GM21390 (cell line): ENCODE results near the gene RASSF7.

ENCODE experiments used
- ATAC-seq: cut with Tn5 transposase; IDR thresholded peaks from one replicate; pipeline ENCODE4 v1.9.1; 2021; ENCODE audit not compliant: unreplicated experiment

The RASSF7 gene

DNA sequence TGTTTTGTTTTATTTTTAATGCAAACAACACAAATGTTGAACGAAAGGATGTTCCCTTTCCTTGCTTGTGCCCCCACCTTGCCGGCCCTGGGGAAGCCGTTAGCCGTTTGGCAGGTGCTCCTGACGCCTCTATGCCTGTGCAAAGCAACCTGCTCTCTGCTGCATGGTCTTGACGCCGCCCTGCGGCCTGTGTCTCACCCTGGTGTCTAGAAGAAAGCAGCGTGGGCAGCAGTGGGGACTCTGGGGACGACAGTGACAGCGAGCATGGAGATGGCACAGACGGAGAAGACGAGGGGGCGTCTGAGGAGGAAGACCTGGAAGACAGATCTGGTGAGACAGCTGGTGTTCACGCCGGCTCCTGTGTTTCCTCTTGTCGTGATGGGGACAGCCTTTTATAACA lies 21.0 kb downstream of the RASSF7 start:
- no peak for ATAC-seq

- ATAC-seq = no peak
Observed at GRCh38 chr11:584287-584686, 23.5 kb downstream of the RASSF7 start.

GRCh38 chr11:586376-587316 lies 25.9 kb downstream of the RASSF7 start:
- no peak for ATAC-seq

DNA sequence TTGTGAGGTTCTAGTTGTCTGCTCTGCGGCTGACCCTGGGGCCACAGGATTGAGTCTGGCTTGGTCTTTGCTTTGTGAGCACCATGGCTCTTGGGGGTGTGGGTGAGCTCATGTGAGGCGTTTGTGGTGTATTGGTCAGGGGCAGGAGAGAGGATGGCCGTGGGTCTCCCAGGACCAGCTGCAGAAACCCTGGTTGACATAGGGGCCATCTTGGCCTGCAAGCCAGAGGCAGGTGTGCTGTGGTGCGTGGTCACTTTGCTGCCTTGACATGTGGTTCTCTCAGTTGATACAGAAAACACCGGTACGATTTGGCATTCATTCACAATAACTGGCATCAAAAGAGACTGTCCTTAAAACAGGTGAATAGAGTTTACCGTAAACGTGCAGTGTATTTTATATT lies 26.8 kb downstream of the RASSF7 start:
- ATAC-seq = no peak

DNA sequence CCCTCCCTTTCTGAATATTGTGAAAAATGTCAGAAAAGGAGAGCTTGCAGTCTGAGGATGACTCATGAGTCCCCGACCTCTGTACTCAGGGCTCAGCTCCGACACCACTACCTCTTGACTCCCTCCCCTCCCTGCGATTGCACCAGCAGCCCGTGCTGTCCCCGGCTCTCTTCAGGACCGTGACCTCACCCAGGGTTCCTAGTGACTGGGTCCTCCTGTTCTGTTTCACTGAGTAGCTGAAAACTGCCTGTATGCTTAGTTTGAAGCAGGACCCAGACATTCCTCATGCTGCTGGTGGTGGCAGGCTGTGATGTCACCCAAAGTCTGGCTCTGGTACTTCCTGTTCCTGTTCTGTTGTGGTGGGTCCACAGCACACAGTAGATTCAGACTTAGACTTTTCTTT lies 27.2 kb downstream of the RASSF7 start:
- no peak for ATAC-seq

- ATAC-seq = no peak
Observed at GRCh38 chr11:589798-590197, 29.0 kb downstream of the RASSF7 start.

GRCh38 chr11:590997-591396 lies 30.2 kb downstream of the RASSF7 start:
- no peak for ATAC-seq

DNA sequence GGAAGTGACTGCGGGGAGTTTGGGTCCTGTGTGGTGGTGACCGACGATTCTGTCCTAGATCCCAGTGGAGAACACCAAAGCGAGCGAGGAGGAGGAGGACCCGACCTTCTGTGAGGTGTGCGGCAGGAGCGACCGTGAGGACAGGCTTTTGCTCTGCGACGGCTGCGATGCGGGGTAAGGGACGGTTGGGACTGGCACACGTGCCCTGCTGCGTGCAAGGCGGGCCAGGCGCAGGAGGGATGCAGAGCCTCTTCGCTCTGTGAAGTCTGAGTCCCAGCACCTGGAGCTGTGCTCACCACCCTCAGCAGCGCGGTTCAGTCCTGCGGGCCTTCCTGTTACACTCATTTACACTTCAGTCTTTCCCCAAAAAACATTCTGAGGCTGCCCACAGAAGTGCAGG lies 31.7 kb downstream of the RASSF7 start:
- no peak for ATAC-seq

DNA sequence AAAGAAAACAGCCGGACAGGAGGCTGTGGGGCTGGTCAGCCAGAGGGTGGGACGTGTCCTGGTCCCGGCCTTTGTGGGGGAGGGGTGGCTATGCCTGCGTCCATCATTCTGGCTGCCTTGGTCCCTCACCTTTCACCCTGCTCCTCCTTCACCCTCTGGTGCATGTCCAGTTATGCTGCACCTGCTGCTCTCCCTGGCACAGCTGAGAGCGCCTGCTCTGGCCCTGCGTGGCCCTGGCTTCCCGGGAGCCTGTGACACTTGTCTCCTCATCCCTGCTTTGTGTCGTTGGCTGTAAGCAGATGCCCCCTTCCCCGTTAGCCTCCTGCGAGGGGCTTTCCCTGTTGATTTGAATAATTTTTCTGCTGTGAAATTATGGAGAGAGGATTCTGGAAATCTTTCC lies 32.1 kb downstream of the RASSF7 start:
- no peak for ATAC-seq

DNA sequence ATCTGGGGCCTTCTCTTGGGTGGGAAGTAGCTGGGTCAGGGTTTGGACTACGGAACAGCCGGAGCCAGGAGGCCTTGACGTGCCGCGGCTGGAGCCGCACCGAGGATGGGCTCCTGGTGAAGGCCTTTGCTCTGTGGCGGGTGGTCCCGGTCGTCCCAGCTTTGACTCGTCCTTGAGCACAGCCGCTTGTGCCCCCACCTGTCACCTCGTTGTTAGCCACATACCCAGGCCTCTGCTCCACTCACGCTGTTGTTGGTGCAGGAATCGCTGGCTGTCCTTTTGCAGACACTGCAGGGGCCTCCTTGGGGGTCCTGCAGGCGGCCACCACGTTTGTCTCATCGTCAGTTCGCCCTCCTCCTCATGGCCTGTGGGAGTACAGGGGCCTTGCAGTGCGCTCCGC lies 32.6 kb downstream of the RASSF7 start:
- ATAC-seq = no peak

GRCh38 chr11:595400-595799 lies 34.6 kb downstream of the RASSF7 start:
- no peak for ATAC-seq

DNA sequence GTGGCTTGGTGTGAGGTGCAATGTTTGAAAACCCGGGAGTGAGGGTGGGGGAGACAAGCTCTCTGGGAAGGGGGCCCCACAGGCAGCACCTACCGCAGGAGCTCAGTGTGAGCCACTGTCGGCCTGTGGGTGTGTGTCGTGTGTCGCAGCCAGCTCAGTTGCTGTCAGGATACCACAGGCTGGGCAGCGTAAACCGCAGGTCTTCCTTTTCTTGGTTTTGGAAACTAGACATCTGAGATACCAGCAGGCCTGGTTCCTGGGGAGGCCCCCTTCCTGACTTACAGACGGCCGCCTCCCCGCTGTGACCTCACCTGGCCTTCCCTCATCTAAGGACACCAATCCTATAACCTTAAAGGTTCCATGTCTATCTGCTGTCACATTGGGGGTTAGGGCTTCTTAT lies 35.6 kb downstream of the RASSF7 start:
- ATAC-seq = no peak

DNA sequence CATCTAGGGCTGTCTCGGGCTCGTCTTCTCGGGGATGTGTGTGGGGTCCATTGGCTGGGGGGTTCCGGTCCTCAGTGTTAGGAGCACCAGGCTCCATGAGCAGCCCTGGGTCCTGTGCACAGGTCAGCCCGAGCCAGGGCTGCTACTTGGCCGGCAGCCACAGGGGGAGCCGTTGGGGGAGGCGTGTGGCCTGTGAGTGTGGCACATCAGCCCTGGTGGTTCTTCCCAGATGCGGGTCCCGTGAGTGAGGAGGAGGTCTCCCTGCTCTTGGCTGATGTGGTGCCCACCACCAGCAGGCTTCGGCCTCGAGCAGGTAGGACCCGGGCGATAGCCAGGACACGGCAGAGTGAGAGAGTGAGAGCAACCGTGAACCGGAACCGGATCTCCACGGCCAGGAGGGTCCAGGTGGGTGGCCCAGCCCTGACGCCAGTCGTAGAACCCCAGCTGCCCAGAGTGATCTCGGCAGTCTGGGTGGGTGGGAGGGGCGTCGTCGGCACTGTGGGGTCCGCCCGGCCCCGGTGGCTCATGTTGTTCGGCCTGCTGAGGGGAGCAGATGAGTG lies 36.5 kb downstream of the RASSF7 start:
- ATAC-seq = no peak

GRCh38 chr11:598005-598680 lies 37.4 kb downstream of the RASSF7 start:
- no peak for ATAC-seq

GRCh38 chr11:601573-602245 lies 40.9 kb downstream of the RASSF7 start:
- no peak for ATAC-seq

DNA sequence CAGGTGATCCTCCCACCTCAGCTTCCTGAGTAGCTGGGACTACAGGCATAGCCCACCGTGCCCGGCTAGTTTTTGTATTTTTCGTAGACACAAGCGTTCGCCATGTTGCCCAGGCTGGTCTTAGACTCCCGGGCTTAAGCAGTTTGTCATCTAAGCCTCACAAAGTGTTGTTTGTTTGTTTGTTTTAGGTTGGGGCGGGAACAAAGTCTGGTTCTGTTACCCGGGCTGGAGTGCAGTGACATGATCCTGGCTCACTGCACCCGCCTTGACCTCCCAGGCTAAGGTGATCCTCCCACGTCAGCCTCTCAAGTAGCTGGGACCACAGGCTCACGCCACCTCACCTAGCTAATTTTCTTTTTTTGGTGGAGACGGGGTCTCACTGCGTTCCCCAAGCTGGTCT lies 42.4 kb downstream of the RASSF7 start:
- ATAC-seq = no peak

- no peak for ATAC-seq
Observed at GRCh38 chr11:605286-606129, 44.7 kb downstream of the RASSF7 start.

GRCh38 chr11:606245-606644 lies 45.5 kb downstream of the RASSF7 start:
- ATAC-seq = no peak

- no peak for ATAC-seq
Observed at GRCh38 chr11:607020-607780, 46.4 kb downstream of the RASSF7 start.
